Natural killer cell (primary cell): ENCODE measurements around the gene CYP8B1. TPM values are rescaled to one million over a fixed set of nuclear protein-coding genes. Genes with fewer than 3 reads are reported as not detected.

Experiments
- ATAC-seq, 3 donors: fragments of 150-1000 bp in 2 of 3; fragments of 200-7000 bp in 1 of 3; cut with Tn5 transposase; 1 replicate in 1 of 3; 2 replicates in 2 of 3; pipeline ENCODE4 v1.10.0; 2021; ENCODE audit warnings: mild to moderate bottlenecking in 2 of 3, moderate library complexity in 2 of 3
- DNase-seq, 2 donors: peaks; one replicate each; pipeline versions ENCODE4 v3.0.0 to v3.0.0-alpha.2; 2013 to 2021; ENCODE audit warnings: mixed read lengths in 1 of 2
- H3K27ac ChIP-seq: one replicate; pipeline ENCODE4 v1.5.1; 2013; ENCODE audit warnings: mild to moderate bottlenecking, low read length
- H3K27me3 ChIP-seq: one replicate; pipeline ENCODE4 v1.6.1; 2013; ENCODE audit warnings: low read length; ENCODE audit not compliant: control insufficient read depth, insufficient read depth
- H3K36me3 ChIP-seq: one replicate; pipeline ENCODE4 v1.6.1; 2013; ENCODE audit warnings: low read length; ENCODE audit not compliant: control insufficient read depth, insufficient read depth
- H3K4me1 ChIP-seq: one replicate; pipeline ENCODE4 v1.6.1; 2013; ENCODE audit warnings: low read length; ENCODE audit not compliant: control insufficient read depth, insufficient read depth
- H3K4me3 ChIP-seq: one replicate; pipeline ENCODE4 v1.5.1; 2013; ENCODE audit warnings: low read length
- H3K9me3 ChIP-seq: one replicate; pipeline ENCODE4 v1.6.1; 2013; ENCODE audit warnings: low read length; ENCODE audit not compliant: control insufficient read depth, insufficient read depth
- H3K27ac Mint-ChIP-seq, 2 donors: one replicate each; pipeline ENCODE4 v1.8.0; 2022; ENCODE audit warnings: mild to moderate bottlenecking in 2 of 2, mixed read lengths in 2 of 2, moderate library complexity in 1 of 2
- H3K27me3 Mint-ChIP-seq, 2 donors: one replicate each; pipeline ENCODE4 v1.8.0; 2022; ENCODE audit warnings: low read depth in 2 of 2, mixed read lengths in 2 of 2
- H3K36me3 Mint-ChIP-seq: one replicate; pipeline ENCODE4 v1.8.0; 2022; ENCODE audit warnings: mixed read lengths
- H3K4me1 Mint-ChIP-seq, 2 donors: one replicate each; pipeline ENCODE4 v1.8.0; 2022; ENCODE audit warnings: mixed read lengths in 2 of 2
- H3K4me3 Mint-ChIP-seq: one replicate; pipeline ENCODE4 v1.8.0; 2022; ENCODE audit warnings: mild to moderate bottlenecking, moderate library complexity, mixed read lengths
- H3K9me3 Mint-ChIP-seq, 2 donors: one replicate each; pipeline ENCODE4 v1.8.0; 2022; ENCODE audit warnings: mixed read lengths in 2 of 2
- CTCF ChIP-seq: fragments of 200-600 bp; IDR thresholded peaks from one replicate; pipeline ENCODE4 v1.8.0; 2022; ENCODE audit warnings: antibody characterized with exemption
- WGBS: methylation state at CpG from one replicate; pipeline ENCODE4 v1.1.7; 2013; ENCODE audit warnings: missing lambda C conversion rate; ENCODE audit not compliant: insufficient coverage; 5-methylcytosine and 5-hydroxymethylcytosine counted together
- intact Hi-C: fragments of 100-400 bp; cut with micrococcal nuclease; formaldehyde crosslinking; loops from one replicate; pipeline ENCODE4 v1.14.2; 2022
- total RNA-seq, 4 donors: library from RNA; stranded (reverse); fragments of 120-200 nt in 1 of 4; gene quantifications; one replicate each; pipeline versions ENCODE4 v1.2.3 to v1.2.4, GENCODE V29; 2013 to 2022

CYP8B1 gene
- total RNA-seq, 3 donors from 2014 or later (not counting 1 experiment from before 2014, with no cell fraction given) = not detected

GRCh38 chr3:42853056-42853455, 22.6 kb downstream of the CYP8B1 start:
- no peaks in the 10 kb centered on the region for H3K27me3 Mint-ChIP-seq
- no peak overlapping the region for H3K27ac ChIP-seq
- WGBS = 50% methylated on average over 1 of the region's 1 CpG
- no peaks in the 10 kb centered on the region for H3K36me3 Mint-ChIP-seq
- ATAC-seq (no peak), DNase-seq (no peak)
- TF ChIP-seq CTCF = no peak
- peaks cover 10 to 12% of the 10 kb centered on the region in 2 donors for H3K4me1 Mint-ChIP-seq
- intact Hi-C loops = no loop called here
- H3K27me3 ChIP-seq = no peaks in the 10 kb centered on the region
- no peak overlapping the region for H3K4me3 Mint-ChIP-seq
- H3K4me1 ChIP-seq = no peaks in the 10 kb centered on the region
- no peaks in the 10 kb centered on the region for H3K36me3 ChIP-seq
- no peaks in the 10 kb centered on the region for H3K9me3 Mint-ChIP-seq
- no peak overlapping the region for H3K4me3 ChIP-seq
- H3K9me3 ChIP-seq = no peaks in the 10 kb centered on the region
- H3K27ac Mint-ChIP-seq = no peak overlapping the region

GRCh38 chr3:42852441-42852840, 23.2 kb downstream of the CYP8B1 start:
- H3K36me3 Mint-ChIP-seq = no peaks in the 10 kb centered on the region
- ATAC-seq (no peak), DNase-seq (no peak)
- H3K27me3 Mint-ChIP-seq = no peaks in the 10 kb centered on the region
- Histone ChIP-seq H3K9me3 (no peaks in the 10 kb centered on the region), H3K36me3 (no peaks in the 10 kb centered on the region), H3K4me1 (peaks cover 5% of the 10 kb centered on the region), H3K27me3 (no peaks in the 10 kb centered on the region), H3K27ac (no peak overlapping the region), H3K4me3 (no peak overlapping the region)
- 32% methylated on average over 2 of the region's 2 CpGs for WGBS
- intact Hi-C loops = no loop called here
- TF ChIP-seq CTCF = no peak
- H3K27ac Mint-ChIP-seq = no peak overlapping the region
- no peaks in the 10 kb centered on the region for H3K9me3 Mint-ChIP-seq
- no peak overlapping the region for H3K4me3 Mint-ChIP-seq
- peaks cover 16 to 19% of the 10 kb centered on the region in 2 donors for H3K4me1 Mint-ChIP-seq

GRCh38 chr3:42851228-42851834, 24.3 kb downstream of the CYP8B1 start:
- DNase-seq (no peak), ATAC-seq (no peak)
- H3K9me3 Mint-ChIP-seq = no peaks in the 10 kb centered on the region
- H3K27ac ChIP-seq = no peak overlapping the region
- H3K27me3 Mint-ChIP-seq = no peaks in the 10 kb centered on the region
- no peaks in the 10 kb centered on the region for H3K36me3 ChIP-seq
- H3K27ac Mint-ChIP-seq = no peak overlapping the region
- no peak for TF ChIP-seq CTCF
- no peak overlapping the region for H3K4me3 ChIP-seq
- H3K4me3 Mint-ChIP-seq = no peak overlapping the region
- no peaks in the 10 kb centered on the region for H3K27me3 ChIP-seq
- intact Hi-C loops = no loop called here
- no peaks in the 10 kb centered on the region for H3K36me3 Mint-ChIP-seq
- no peaks in the 10 kb centered on the region for H3K9me3 ChIP-seq
- peaks cover 27 to 30% of the 10 kb centered on the region in 2 donors for H3K4me1 Mint-ChIP-seq
- WGBS = 94% methylated on average over 6 of the region's 6 CpGs
- H3K4me1 ChIP-seq = peaks cover 17% of the 10 kb centered on the region

GRCh38 chr3:42850263-42850662, 25.4 kb downstream of the CYP8B1 start:
- DNase-seq (no peak), ATAC-seq (no peak)
- Mint-ChIP-seq H3K4me3 (no peak overlapping the region), H3K36me3 (no peaks in the 10 kb centered on the region), H3K9me3 (no peaks in the 10 kb centered on the region), H3K4me1 (peaks cover 28 to 31% of the 10 kb centered on the region in 2 donors), H3K27me3 (no peaks in the 10 kb centered on the region), H3K27ac (no peak overlapping the region)
- intact Hi-C loops = no loop called here
- TF ChIP-seq CTCF = no peak
- Histone ChIP-seq H3K4me3 (no peak overlapping the region), H3K27ac (no peak overlapping the region), H3K9me3 (no peaks in the 10 kb centered on the region), H3K4me1 (peaks cover 18% of the 10 kb centered on the region), H3K36me3 (no peaks in the 10 kb centered on the region), H3K27me3 (no peaks in the 10 kb centered on the region)
- whole genome bisulfite sequencing = 84% methylated on average over 3 of the region's 3 CpGs
